Lower leg skin (tissue), 4 donors: ENCODE data around the gene SCRT2. TPM values are rescaled to one million over a fixed set of nuclear protein-coding genes. Genes with fewer than 3 reads are reported as not detected.

Experiments
- DNase-seq, 2 donors: peaks; one replicate each; pipeline ENCODE4 v3.0.0-alpha.2; 2019; ENCODE audit warnings: low spot score in 2 of 2
- H3K4me3 ChIP-seq: fragments of 200-600 bp; sonication (generic); 2 replicates; pipeline ENCODE4 v1.5.1; 2017; ENCODE audit warnings: mild to moderate bottlenecking, low read depth; ENCODE audit not compliant: poor library complexity, severe bottlenecking
- POLR2A ChIP-seq, 2 donors: fragments of 450-650 bp; IDR thresholded peaks; one replicate each; pipeline ENCODE4 v1.6.1; 2016 to 2017; ENCODE audit warnings: antibody characterized with exemption in 2 of 2, mild to moderate bottlenecking in 1 of 2, moderate library complexity in 1 of 2
- WGBS, 2 donors: methylation state at CpG; one replicate each; pipeline ENCODE4 v1.1.5; 2018; 5-methylcytosine and 5-hydroxymethylcytosine counted together
- intact Hi-C: fragments of 100-400 bp; cut with DNase I; formaldehyde crosslinking; loops from one replicate; pipeline ENCODE4 v1.15.0; 2023; ENCODE audit warnings: low total_unique reads
- total RNA-seq, 4 donors: library from RNA; depleted of rRNA; stranded (reverse); fragments of >200 nt; gene quantifications; one replicate each; pipeline ENCODE4 v1.1.0, GENCODE V29; 2016
- TF ChIP-seq, protein P1 (sequence below), 3 donors: fragments of 450-650 bp; IDR thresholded peaks; one replicate each; pipeline ENCODE4 v1.5.1; 2016; ENCODE audit warnings: antibody characterized with exemption in 3 of 3, mild to moderate bottlenecking in 3 of 3, moderate library complexity in 2 of 3

SCRT2 gene
- total RNA-seq, 4 donors from 2014 or later: not detected

DNA sequence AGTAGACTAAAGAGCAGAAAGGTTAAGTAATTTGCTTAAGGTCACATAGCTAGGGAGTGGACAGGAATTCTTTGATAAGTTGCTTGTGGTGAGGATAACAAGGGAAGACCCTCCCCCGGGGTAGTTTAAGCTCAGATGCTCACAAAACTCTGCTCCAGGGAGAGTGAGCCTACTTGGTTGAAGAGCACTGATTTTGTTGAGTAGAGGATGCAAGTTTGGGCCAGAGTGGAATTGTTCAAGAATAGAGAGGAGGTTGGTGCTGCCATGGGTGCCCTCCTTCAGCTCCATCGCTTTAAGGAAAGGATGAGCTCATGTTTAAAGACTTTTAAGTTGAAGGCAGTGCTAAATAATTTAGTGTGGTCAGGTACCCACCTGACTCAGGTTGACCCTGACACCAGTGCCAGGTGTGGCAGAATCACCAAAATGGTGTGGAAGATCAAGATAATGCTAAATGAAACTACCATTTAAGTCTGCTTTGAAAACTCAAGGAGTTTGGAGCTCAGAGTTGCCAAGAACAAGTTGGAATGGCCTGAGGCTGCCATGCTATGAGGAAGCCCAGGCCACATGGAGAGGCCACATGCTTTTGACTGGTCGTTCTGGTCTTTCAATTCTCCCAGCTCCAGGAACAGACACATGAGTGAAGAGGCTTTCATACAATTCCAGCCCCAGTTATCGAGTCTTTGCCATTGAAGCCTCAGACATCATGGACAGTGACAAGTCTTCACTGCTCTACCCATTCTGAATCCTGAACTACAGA lies 57.5 kb downstream of the SCRT2 start:
- intact Hi-C loops: no loop called here
- no peak for DNase-seq
- WGBS, 2 donors: 63 to 86% methylated on average over 4 of the region's 4 CpGs

DNA sequence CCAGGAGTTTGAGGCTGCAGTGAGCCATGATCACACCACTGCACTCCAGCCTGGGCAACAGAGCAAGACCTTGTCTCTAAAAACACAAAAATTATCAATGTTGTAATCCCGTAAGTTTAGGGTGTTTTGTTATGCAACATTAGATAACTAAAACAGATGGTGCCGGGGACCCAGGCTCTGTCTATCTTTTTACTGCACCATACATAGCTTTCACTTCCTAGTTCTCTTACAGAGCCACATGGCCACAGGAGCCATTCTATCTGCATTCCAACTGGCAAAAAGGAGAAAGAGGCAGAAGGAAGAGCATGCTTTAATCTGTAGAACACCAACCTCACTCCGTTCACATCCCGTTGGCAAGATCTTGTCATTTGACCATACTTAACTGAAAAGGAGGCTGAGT lies 60.1 kb downstream of the SCRT2 start:
- 74 to 78% methylated on average over 4 of the region's 4 CpGs for WGBS, 2 donors
- no peak overlapping the region for H3K4me3 ChIP-seq
- intact Hi-C loops: no loop called here
- no peak for DNase-seq
- TF ChIP-seq POLR2A (IDR thresholded peaks at IDR 0.05): no peak
- TF ChIP-seq, protein P1, sequence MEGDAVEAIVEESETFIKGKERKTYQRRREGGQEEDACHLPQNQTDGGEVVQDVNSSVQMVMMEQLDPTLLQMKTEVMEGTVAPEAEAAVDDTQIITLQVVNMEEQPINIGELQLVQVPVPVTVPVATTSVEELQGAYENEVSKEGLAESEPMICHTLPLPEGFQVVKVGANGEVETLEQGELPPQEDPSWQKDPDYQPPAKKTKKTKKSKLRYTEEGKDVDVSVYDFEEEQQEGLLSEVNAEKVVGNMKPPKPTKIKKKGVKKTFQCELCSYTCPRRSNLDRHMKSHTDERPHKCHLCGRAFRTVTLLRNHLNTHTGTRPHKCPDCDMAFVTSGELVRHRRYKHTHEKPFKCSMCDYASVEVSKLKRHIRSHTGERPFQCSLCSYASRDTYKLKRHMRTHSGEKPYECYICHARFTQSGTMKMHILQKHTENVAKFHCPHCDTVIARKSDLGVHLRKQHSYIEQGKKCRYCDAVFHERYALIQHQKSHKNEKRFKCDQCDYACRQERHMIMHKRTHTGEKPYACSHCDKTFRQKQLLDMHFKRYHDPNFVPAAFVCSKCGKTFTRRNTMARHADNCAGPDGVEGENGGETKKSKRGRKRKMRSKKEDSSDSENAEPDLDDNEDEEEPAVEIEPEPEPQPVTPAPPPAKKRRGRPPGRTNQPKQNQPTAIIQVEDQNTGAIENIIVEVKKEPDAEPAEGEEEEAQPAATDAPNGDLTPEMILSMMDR (IDR thresholded peaks at IDR 0.05): no peak

More for the DNA sequence above, 57.5 kb downstream of the SCRT2 start:
- TF ChIP-seq POLR2A (IDR thresholded peaks at IDR 0.05): no peak
- TF ChIP-seq, protein P1 (IDR thresholded peaks at IDR 0.05): no peak
- H3K4me3 ChIP-seq: no peak overlapping the region

DNA sequence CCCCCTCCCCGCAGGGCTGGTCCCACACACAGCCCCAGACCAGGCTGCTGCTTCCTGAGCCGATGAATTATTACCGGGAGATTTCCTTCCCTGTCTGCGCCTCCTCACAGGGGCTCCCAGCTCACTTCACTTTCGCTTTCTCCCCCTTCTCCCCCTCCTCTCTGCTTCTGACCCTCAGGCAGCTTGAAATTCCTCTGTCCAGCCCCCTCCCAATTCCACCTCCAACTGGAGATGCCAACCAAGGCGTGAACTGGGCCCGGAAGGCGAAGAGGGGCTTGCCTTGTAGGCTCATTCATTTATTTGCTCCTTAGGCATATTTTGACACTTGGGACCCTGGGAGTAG lies 63.8 kb downstream of the SCRT2 start:
- no peak overlapping the region for H3K4me3 ChIP-seq
- no peak for DNase-seq
- TF ChIP-seq, protein P1 (IDR thresholded peaks at IDR 0.05): no peak
- no peak for TF ChIP-seq POLR2A (IDR thresholded peaks at IDR 0.05)
- WGBS, 2 donors: 16 to 24% methylated on average over 8 of the region's 8 CpGs
- intact Hi-C loops: no loop called here

Other genes starting within 250 kb of the SCRT2 start
- 10 to 100 TPM; 36.5 to 44.8 (median 42.5) TPM for gene TBC1D20, start 213.3 kb downstream of the SCRT2 start, total RNA-seq
- gene CSNK2A1, start 132.0 kb downstream of the SCRT2 start, total RNA-seq: 10 to 100 TPM; 86.0 to 96.7 (median 90.3) TPM
- under 1 TPM in 1 of 4 donors, not detected in 3; 0.71 TPM for gene TCF15, start 65.5 kb downstream of the SCRT2 start, total RNA-seq
- 10 to 100 TPM; 12.2 to 27.8 (median 15.3) TPM for gene SRXN1, start 22.6 kb downstream of the SCRT2 start, total RNA-seq
- 1 to 10 TPM; 2.2 to 7.5 (median 3.0) TPM for gene SLC52A3, start 92.7 kb upstream of the SCRT2 start, total RNA-seq
- 100 to 1,000 TPM in 1 of 4 donors, 10 to 100 TPM in 3; 66.3 to 107 (median 82.5) TPM for gene FAM110A, start 157.9 kb upstream of the SCRT2 start, total RNA-seq
- 1 to 10 TPM in 2 of 4 donors, under 1 TPM in 2; 0.80 to 4.2 (median 1.7) TPM for gene ANGPT4, start 240.5 kb upstream of the SCRT2 start, total RNA-seq